Dedifferentiated amniotic fluid mesenchymal stem cell (primary cell): Measurements from ENCODE around the gene AKAP9.
A peak's percentile ranks its signal among the peaks of the same experiment; 100 is the strongest.
"Not testable (repeated sequence)": the region's sequence is repeated elsewhere in the genome, so short reads cannot be mapped to it uniquely, and the experiment has no call there.

Source experiments
- DNase-seq: peaks from one replicate; pipeline ENCODE4 v3.0.0-alpha.2; 2016; ENCODE audit errors: extremely low spot score

AKAP9 gene

GRCh38 chr7:91940572-91941341, at the start of gene AKAP9:
Gene AKAP9, plus strand, starts transcription at chr7:91940862. Its CDS starts 238 bp downstream, at chr7:91941100.
- peak; percentile 61 for DNase-seq

- DNase-seq, result no peak
Measured at GRCh38 chr7:91892099-91892705, 48.5 kb upstream of the AKAP9 start.

GRCh38 chr7:91892821-91893340, 47.8 kb upstream of the AKAP9 start:
- DNase-seq, result no peak

DNA sequence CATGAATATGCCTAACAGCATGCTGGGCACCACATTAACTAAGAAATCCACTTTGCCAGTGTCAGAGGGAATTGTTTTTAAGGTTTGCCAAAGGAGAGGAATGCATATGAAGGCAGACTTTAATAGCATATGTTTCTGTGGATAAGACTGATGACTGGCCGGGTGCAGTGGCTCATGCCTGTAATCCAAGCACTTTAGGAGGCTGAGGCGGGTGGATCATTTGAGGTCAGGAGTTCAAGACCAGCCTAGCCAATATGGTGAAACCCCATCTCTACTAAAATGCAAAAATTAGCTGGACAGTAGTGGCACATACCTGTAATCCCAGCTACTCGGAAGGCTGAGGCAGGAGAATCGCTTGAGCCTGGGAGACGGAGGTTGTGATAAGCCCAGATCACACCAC, 47.0 kb upstream of the AKAP9 start:
- DNase-seq, result not testable (repeated sequence)

GRCh38 chr7:91894781-91895480, 45.7 kb upstream of the AKAP9 start:
- no peak for DNase-seq

DNA sequence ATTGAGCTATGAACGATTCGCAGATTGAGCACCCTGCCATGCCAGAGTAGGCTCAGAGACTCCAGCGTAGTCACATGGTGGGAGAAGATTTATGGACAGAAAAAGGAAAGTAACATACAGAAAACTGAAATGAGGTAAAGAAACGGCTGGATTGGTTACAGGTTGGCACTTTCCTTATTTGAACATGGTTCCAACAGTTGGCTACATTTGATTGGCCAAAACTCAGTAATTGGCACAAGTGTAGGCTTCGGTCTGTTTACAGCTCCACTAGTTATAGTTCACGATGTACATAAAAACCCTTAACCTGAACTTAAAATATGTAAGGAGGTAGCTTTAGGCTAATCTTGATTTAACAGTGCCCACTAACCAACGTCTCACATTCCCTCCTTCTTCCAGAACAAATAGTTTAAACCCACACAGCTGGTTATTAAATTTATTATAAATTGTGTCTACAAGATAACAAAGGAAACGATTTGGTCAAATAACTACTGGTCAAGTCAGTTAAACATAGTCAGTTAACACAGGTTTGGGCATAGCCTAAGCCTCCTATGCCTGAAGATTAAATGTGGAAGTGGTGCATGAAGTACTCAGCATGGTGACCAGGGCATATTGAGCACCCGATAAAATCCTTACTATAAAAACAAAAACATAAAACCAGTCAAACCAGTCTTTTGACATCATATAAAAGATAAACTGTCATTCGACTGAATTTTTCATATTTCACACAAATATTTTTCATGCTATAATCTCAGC, 42.2 kb upstream of the AKAP9 start:
- DNase-seq, result no peak

DNA sequence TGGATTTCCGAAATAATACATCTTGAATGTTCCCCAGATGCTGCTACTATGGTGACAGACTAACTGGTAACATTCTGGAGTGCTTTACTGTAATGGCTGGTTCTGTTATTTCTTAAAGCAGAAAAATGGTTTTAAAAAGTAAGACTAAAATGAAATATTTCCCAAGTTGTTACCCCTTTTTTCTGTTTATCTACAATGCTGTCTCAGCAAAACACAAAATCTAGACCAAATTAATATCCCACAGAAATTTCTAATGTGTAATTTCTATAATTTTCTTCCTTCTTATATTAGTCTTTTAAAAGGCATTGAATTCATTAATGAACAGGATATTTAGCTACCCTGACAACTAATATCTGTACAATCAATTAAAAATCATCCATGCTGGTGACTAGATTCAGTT, 41.1 kb upstream of the AKAP9 start:
- DNase-seq, result no peak

GRCh38 chr7:91910171-91910570, 30.5 kb upstream of the AKAP9 start:
- DNase-seq, result no peak

DNA sequence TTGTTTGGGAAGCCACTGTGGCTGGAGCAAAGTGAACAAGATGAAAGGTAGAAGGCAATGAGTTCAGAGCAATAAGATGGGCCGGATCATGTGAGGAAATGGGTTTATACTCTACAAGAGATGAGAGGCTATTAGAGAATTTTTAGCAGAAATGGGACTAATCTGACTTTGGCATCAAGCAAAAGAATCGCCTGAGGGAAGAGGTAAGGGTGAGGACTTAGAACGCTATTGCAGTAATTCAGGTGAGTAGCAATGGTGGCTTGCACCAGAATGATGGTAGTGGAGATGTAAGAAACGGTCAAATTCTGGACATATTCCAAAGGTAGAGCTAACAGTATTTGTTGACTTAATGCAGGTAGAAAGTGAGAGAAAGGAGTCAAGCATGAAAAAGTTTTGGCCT, 29.5 kb upstream of the AKAP9 start:
- DNase-seq, result no peak

DNA sequence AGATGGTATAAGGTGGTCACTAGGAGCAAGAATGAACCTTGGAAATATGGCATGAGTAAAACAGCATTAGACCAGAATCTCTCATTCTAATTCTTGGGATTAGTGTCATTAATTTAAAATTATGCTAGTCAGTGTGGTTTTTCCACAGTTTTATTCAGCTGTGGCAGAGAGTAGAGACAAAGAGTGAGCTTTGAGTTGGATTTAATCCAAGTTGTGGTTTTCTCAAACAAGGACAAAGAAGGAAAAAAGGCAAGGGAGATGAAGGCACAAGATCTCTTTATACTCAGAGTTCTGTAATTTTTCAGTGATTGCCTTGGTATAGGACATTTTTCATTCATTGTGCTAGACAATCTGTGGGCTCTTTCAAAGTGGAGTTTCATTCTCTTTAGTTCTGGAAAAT, 28.2 kb upstream of the AKAP9 start:
- no peak for DNase-seq

DNA sequence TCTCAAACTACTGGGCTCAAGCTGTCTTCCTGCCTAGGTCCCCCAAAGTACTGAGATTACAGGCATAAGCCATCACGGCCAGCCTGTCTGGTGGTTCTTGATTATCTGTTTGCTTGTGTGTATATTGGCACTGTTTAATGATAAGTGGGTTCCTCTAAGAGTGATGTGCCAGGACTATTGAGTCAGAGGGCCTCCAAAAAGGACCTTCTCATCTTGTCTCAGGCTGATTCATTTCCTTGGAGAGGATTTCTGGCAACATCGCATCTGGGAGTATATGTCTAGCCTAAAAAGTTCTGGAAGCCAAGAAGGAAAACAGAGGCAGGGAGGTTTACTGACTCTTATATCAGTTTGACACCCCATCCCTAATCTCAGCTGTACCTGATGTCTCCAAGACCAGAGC, 27.1 kb upstream of the AKAP9 start:
- DNase-seq, result no peak

GRCh38 chr7:91915401-91916050, 25.1 kb upstream of the AKAP9 start:
- DNase-seq, result no peak

GRCh38 chr7:91916051-91916440, 24.6 kb upstream of the AKAP9 start:
- no peak for DNase-seq

GRCh38 chr7:91918356-91918755, 22.3 kb upstream of the AKAP9 start:
- no peak for DNase-seq

DNA sequence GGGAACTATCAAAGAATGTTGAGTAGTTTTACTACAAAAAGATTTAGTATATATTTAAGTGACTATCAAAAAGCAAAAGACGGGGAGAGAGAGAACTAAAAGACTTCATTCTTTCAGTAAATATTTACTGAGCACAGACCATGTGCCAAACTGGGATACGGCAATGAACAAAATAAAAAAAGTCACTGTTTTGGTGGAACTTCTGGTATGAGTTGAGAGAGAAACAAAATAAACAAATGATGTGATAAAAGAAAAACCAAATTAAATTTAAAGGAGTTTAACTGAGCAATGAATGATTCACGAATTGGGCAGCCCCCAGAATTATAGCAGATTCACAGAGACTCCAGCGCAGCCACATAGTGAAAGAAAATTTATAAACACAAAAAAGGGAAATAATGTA, 17.8 kb upstream of the AKAP9 start:
- no peak for DNase-seq

GRCh38 chr7:91927912-91928311, 12.8 kb upstream of the AKAP9 start:
- no peak for DNase-seq

GRCh38 chr7:91929463-91929862, 11.2 kb upstream of the AKAP9 start:
- no peak for DNase-seq

GRCh38 chr7:91940171-91940570, 491 bp upstream of the AKAP9 start:
- DNase-seq, result no peak

DNA sequence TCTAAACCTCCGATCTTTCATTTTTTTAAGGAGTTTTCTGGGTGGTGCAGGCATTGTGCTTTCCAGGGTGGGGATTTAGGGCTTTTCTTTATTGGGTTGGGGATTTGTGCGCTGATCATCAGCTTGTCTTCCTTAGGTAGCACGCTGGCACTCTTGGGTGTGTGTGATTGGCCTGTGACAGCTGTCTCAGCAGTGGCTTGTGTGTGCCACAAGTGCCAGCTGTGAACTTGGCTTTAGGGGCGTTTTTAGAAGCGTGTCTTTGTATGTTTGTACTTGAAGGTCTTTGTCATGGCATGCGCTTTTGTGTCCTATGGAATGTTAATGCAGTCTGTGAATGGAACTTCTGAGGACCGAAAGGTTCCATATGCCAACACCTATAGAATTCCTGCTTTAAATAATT, 788 bp downstream of the AKAP9 start:
- no peak for DNase-seq

GRCh38 chr7:91942312-91942711, 1.6 kb downstream of the AKAP9 start:
- no peak for DNase-seq

- DNase-seq, result not testable (repeated sequence)
Measured at GRCh38 chr7:91944970-91945369, 4.3 kb downstream of the AKAP9 start.

DNA sequence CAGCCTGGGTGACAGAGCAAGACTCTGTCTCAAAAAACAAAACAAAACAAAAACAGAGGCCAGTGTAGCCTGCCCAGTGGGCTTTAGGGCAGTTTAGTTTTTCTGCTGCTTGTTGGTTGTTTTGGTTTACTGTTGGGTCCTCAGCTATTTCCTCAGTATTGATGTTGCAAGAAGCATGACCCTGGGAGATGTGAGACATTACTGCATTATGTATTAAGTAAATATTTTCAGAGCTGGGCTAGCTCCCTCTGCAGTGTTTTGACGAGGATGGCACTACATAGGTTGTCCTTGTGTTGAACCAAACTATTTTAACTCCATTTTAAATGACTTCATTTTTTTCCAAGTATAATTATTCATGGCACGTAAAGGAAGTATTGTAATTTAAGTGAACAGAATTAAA, 4.8 kb downstream of the AKAP9 start:
- peak; percentile 59 for DNase-seq
